OCI-LY3 (cell line): Measurements from ENCODE around the gene AP3S1.

ENCODE experiments used
- H2AFZ ChIP-seq: fragments of 200-600, 300-600 bp; shearing (Covaris generic); 2 replicates; pipeline ENCODE4 v1.6.0; 2014; ENCODE audit warnings: antibody characterized with exemption, low read depth, low read length
- H3K27ac ChIP-seq: fragments of 200-600, 300-600 bp; sonication (generic); 2 replicates; pipeline ENCODE4 v1.5.1; 2014; ENCODE audit warnings: mild to moderate bottlenecking, low read length, moderate library complexity, mixed read lengths
- H3K27me3 ChIP-seq: fragments of 200-600, 300-600 bp; sonication (generic); 2 replicates; pipeline ENCODE4 v1.6.1; 2014; ENCODE audit warnings: low read depth, low read length, mixed read lengths
- H3K36me3 ChIP-seq: fragments of 200-600, 300-600 bp; sonication (generic); replicated peaks from 2 replicates; pipeline ENCODE3; 2014; ENCODE audit warnings: low read depth, low read length, mixed read lengths
- H3K4me1 ChIP-seq: fragments of 300-600, 200-600 bp; sonication (generic); 2 replicates; pipeline ENCODE4 v1.6.1; 2014; ENCODE audit warnings: low read length, mixed read lengths
- H3K4me2 ChIP-seq: fragments of 200-600, 300-600 bp; sonication (generic); 2 replicates; pipeline ENCODE4 v1.6.1; 2014; ENCODE audit warnings: low read length, mixed read lengths
- H3K4me3 ChIP-seq: fragments of 300-600, 200-600 bp; sonication (generic); 2 replicates; pipeline ENCODE4 v1.5.1; 2014; ENCODE audit warnings: antibody characterized with exemption, mild to moderate bottlenecking, low read length, moderate library complexity
- H3K79me2 ChIP-seq: fragments of 300-600, 200-600 bp; shearing (Covaris generic); 2 replicates; pipeline ENCODE4 v1.6.1; 2014; ENCODE audit warnings: mild to moderate bottlenecking, low read length, mixed read lengths
- H3K9ac ChIP-seq: fragments of 300-600, 200-600 bp; shearing (Covaris generic); 2 replicates; pipeline ENCODE4 v1.6.0; 2014; ENCODE audit warnings: mild to moderate bottlenecking, low read length, moderate library complexity
- H3K9me3 ChIP-seq: fragments of 200-600, 300-600 bp; shearing (Covaris generic); 2 replicates; pipeline ENCODE4 v1.6.1; 2014; ENCODE audit warnings: low read length, mixed read lengths; ENCODE audit not compliant: insufficient read depth
- H4K20me1 ChIP-seq: fragments of 200-600, 300-600 bp; sonication (generic); 2 replicates; pipeline ENCODE4 v1.6.1; 2016; ENCODE audit warnings: low read length, mixed read lengths; ENCODE audit not compliant: insufficient read depth
- EZH2phosphoT487 ChIP-seq: fragments of 200-600 bp; shearing (Covaris generic); IDR thresholded peaks from 2 replicates; pipeline ENCODE4 v1.6.1; 2018; ENCODE audit warnings: antibody characterized with exemption, mixed run types, low read depth
- TF ChIP-seq, protein P1 (sequence below): fragments of 200-600, 300-600 bp; sonication (generic); IDR thresholded peaks from 2 replicates; pipeline ENCODE4 v1.5.1; 2014; ENCODE audit warnings: antibody characterized with exemption, low read length, low read depth

The AP3S1 gene

DNA sequence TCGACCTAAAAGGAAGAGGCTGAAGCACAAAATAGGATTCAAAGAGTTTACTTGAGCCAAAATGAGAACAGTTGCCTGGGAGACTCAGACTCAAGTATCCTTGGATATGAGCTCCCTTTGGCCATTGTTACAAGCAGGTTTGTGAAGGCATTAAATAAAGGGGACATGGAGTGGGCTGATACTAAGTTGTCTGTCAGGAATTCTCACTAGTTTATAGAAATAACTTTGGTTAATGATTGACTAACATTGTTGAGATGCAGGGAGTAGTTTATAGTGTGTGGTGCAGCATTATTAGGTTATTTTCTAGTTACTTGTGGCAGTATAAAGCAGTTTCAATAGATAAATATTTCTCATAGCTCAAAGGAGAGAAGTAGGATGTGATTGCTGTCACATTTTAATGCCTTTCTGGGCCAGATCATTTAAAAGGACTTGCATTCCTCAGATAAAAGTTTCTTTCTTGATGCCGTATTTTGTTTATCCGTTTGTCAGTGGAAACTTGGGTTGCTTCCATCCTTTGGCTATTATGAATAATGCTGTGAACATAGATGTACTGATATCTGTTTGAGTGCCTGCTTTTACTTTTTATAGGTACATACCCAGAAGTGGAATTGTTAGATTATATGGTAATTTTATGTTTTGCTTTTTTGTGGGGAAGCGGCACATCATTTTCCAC is 9.1 kb downstream of the AP3S1 start:
- no peaks in the 10 kb centered on the region for H3K9me3 ChIP-seq

GRCh38 chr5:115854139-115854538 is 12.4 kb downstream of the AP3S1 start:
- Histone ChIP-seq H3K27me3 (no peaks in the 10 kb centered on the region), H3K9me3 (no peaks in the 10 kb centered on the region), H3K4me2 (no peak overlapping the region), H3K4me3 (no peak overlapping the region), H3K9ac (no peak overlapping the region), H3K4me1 (no peaks in the 10 kb centered on the region), H2AFZ (no peak overlapping the region), H4K20me1 (peaks cover 57% of the 10 kb centered on the region), H3K36me3 (peaks cover 4% of the 10 kb centered on the region), H3K27ac (no peak overlapping the region), H3K79me2 (peaks cover 56% of the 10 kb centered on the region)
- no peak for TF ChIP-seq EZH2phosphoT487
- TF ChIP-seq, protein P1, sequence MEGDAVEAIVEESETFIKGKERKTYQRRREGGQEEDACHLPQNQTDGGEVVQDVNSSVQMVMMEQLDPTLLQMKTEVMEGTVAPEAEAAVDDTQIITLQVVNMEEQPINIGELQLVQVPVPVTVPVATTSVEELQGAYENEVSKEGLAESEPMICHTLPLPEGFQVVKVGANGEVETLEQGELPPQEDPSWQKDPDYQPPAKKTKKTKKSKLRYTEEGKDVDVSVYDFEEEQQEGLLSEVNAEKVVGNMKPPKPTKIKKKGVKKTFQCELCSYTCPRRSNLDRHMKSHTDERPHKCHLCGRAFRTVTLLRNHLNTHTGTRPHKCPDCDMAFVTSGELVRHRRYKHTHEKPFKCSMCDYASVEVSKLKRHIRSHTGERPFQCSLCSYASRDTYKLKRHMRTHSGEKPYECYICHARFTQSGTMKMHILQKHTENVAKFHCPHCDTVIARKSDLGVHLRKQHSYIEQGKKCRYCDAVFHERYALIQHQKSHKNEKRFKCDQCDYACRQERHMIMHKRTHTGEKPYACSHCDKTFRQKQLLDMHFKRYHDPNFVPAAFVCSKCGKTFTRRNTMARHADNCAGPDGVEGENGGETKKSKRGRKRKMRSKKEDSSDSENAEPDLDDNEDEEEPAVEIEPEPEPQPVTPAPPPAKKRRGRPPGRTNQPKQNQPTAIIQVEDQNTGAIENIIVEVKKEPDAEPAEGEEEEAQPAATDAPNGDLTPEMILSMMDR = no peak

More for the DNA sequence above, 9.1 kb downstream of the AP3S1 start:
- no peak overlapping the region for H3K9ac ChIP-seq
- H3K4me1 ChIP-seq = peaks cover 7% of the 10 kb centered on the region
- H2AFZ ChIP-seq = no peak overlapping the region
- H3K4me2 ChIP-seq = no peak overlapping the region
- TF ChIP-seq EZH2phosphoT487 = no peak
- TF ChIP-seq, protein P1 = no peak
- no peaks in the 10 kb centered on the region for H3K27me3 ChIP-seq
- peaks cover 63% of the 10 kb centered on the region for H4K20me1 ChIP-seq
- H3K27ac ChIP-seq = no peak overlapping the region
- H3K4me3 ChIP-seq = no peak overlapping the region
- H3K79me2 ChIP-seq = peaks cover 64% of the 10 kb centered on the region
- peaks cover 4% of the 10 kb centered on the region for H3K36me3 ChIP-seq

- peaks cover 58% of the 10 kb centered on the region; the same call in 1 of the 2 replicates for H3K79me2 ChIP-seq
- H3K36me3 ChIP-seq = peaks cover 4% of the 10 kb centered on the region
- no peak overlapping the region for H2AFZ ChIP-seq
- H3K27ac ChIP-seq = no peak overlapping the region
- H3K4me2 ChIP-seq = no peak overlapping the region
- no peaks in the 10 kb centered on the region for H3K4me1 ChIP-seq
- no peak overlapping the region for H3K4me3 ChIP-seq
- H3K9me3 ChIP-seq = no peaks in the 10 kb centered on the region
- no peaks in the 10 kb centered on the region for H3K27me3 ChIP-seq
- H4K20me1 ChIP-seq = peaks cover 54% of the 10 kb centered on the region
- no peak overlapping the region for H3K9ac ChIP-seq
- TF ChIP-seq, protein P1 = no peak
- TF ChIP-seq EZH2phosphoT487 = no peak
Observed at GRCh38 chr5:115855959-115856358, 14.2 kb downstream of the AP3S1 start.

DNA sequence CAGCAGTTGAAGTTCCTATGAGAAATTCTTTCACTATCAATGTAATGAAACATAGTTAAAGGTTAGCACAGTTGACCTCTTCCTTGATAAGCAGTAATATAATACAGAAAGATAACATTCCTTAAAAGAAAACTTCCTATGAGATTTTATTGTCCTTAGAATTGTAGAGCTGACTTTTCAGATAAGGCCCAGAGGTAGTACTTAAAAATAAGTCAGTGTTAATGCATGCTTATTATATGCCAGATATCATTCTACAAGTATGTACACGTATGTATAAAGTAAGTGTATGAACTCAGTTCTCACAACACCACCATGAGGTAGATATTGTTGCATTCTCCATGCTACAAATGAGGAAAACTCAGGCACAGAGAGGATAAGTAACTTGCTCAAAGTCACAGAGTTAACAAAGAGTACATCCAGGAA is 15.3 kb downstream of the AP3S1 start:
- no peak overlapping the region for H3K4me3 ChIP-seq
- no peaks in the 10 kb centered on the region for H3K27me3 ChIP-seq
- H3K9ac ChIP-seq = no peak overlapping the region
- H3K4me2 ChIP-seq = no peak overlapping the region
- H3K27ac ChIP-seq = no peak overlapping the region
- H4K20me1 ChIP-seq = peaks cover 48% of the 10 kb centered on the region
- peaks cover 4% of the 10 kb centered on the region for H3K36me3 ChIP-seq
- H3K79me2 ChIP-seq = peaks cover 53% of the 10 kb centered on the region; the same call in 1 of the 2 replicates
- no peaks in the 10 kb centered on the region for H3K4me1 ChIP-seq
- H3K9me3 ChIP-seq = no peaks in the 10 kb centered on the region
- TF ChIP-seq, protein P1 = no peak
- TF ChIP-seq EZH2phosphoT487 = no peak
- H2AFZ ChIP-seq = no peak overlapping the region
